HepG2 (cell line): ENCODE measurements around the gene EMILIN1. TPM values are rescaled to one million over a fixed set of nuclear protein-coding genes. Genes with fewer than 3 reads are reported as not detected.

ENCODE experiments used
- AGO2 ChIP-seq: fragments of 200-400 bp; formaldehyde crosslinking; optimal IDR thresholded peaks from 2 replicates; pipeline ENCODE3; 2017; ENCODE audit warnings: mild to moderate bottlenecking, low read depth, low read length, moderate library complexity
- CEBPG ChIP-seq: IDR thresholded peaks from 2 replicates; pipeline ENCODE4 v1.6.1; 2016
- GFI1 ChIP-seq: sonication (generic); formaldehyde crosslinking; IDR thresholded peaks from 2 replicates; pipeline ENCODE4 v1.5.0; 2020; ENCODE audit warnings: missing genetic modification reagents, mild to moderate bottlenecking, borderline replicate concordance
- GLI4 ChIP-seq: sonication (generic); formaldehyde crosslinking; IDR thresholded peaks from 2 replicates; pipeline ENCODE4 v1.5.1; 2020; ENCODE audit warnings: missing genetic modification reagents, mild to moderate bottlenecking, moderate library complexity, borderline replicate concordance
- KDM5A ChIP-seq: fragments of 200-600 bp; sonication (generic); IDR thresholded peaks from 2 replicates; pipeline ENCODE4 v1.7.0; 2018; ENCODE audit warnings: antibody characterized with exemption, mild to moderate bottlenecking, low read length, borderline replicate concordance
- NFAT5 ChIP-seq: sonication (generic); formaldehyde crosslinking; IDR thresholded peaks from 2 replicates; pipeline ENCODE4 v1.4.0; 2020; ENCODE audit warnings: missing genetic modification reagents
- POGK ChIP-seq: sonication (generic); formaldehyde crosslinking; conservative IDR thresholded peaks from 2 replicates; pipeline ENCODE4 v1.8.0; 2022; ENCODE audit warnings: mild to moderate bottlenecking, moderate library complexity, missing genetic modification reagents
- RARA ChIP-seq: IDR thresholded peaks from 2 replicates; pipeline ENCODE4 v1.6.1; 2016; ENCODE audit warnings: missing genetic modification reagents, missing compliant biosample characterization
- ZFP90 ChIP-seq: sonication (generic); formaldehyde crosslinking; IDR thresholded peaks from 2 replicates; pipeline ENCODE4 v1.8.0; 2022; ENCODE audit warnings: missing genetic modification reagents, mild to moderate bottlenecking, inconsistent platforms, borderline replicate concordance
- ZNF569 ChIP-seq: sonication (generic); formaldehyde crosslinking; IDR thresholded peaks from 2 replicates; pipeline ENCODE4 v1.5.0; 2020; ENCODE audit warnings: mild to moderate bottlenecking, missing genetic modification reagents, moderate library complexity, borderline replicate concordance
- ZNF609 ChIP-seq: sonication (generic); formaldehyde crosslinking; IDR thresholded peaks from 2 replicates; pipeline ENCODE4 v1.4.0; 2020; ENCODE audit warnings: mild to moderate bottlenecking, missing genetic modification reagents, borderline replicate concordance
- ZNF660 ChIP-seq: sonication (generic); formaldehyde crosslinking; IDR thresholded peaks from 2 replicates; pipeline ENCODE4 v1.5.1; 2020; ENCODE audit warnings: mild to moderate bottlenecking, low read depth, missing genetic modification reagents, borderline replicate concordance
- ZNF724P ChIP-seq: sonication (generic); formaldehyde crosslinking; IDR thresholded peaks from 2 replicates; pipeline ENCODE4 v1.8.0; 2022; ENCODE audit warnings: missing genetic modification reagents, borderline replicate concordance
- polyA plus RNA-seq, 8 experiments: library from polyadenylated mRNA; depleted of rRNA in 3 of 8; stranded (reverse) in 7 of 8; unstranded in 1 of 8; fragments of >200 nt; fragmentation: Illumina TruSeq in 4 of 8; extraction: Trizol in 4 of 8; gene quantifications; 2 replicates each; pipeline versions ENCODE4 v1.2.1 to v1.2.3, GENCODE V29; 2011 to 2016; ENCODE audit warnings: low read depth in 4 of 8, missing spikeins in 1 of 8, mixed read lengths in 1 of 8; ENCODE audit not compliant: insufficient read depth in 1 of 8
- total RNA-seq, 5 experiments: library from RNA; depleted of rRNA; stranded (reverse); fragments of >200 nt; fragmentation: Illumina TruSeq; extraction: Trizol; gene quantifications; 2 replicates each; pipeline ENCODE4 v1.2.3, GENCODE V29; 2016; ENCODE audit warnings: low read depth in 1 of 5

The EMILIN1 gene
- total and polyA plus RNA-seq, 2 of the 13 experiments (the other 11 are each of a cell fraction or from before 2014, with no cell fraction given) = 8.1 to 9.7 TPM

GRCh38 chr2:27123302-27124150, 45.1 kb downstream of the EMILIN1 start, which contains the start of gene ABHD1 (continued):
- TF ChIP-seq KDM5A = no peak
- peak; percentile 70; the same call in 1 of the 2 replicates for TF ChIP-seq ZNF660
- no peak for TF ChIP-seq ZNF569 (CRISPR knock-in tag)
- peak; percentile 43; the same call in 1 of the 2 replicates for TF ChIP-seq RARA (CRISPR knock-in tag)
- TF ChIP-seq ZNF724P (CRISPR knock-in tag) = peak; percentile 65; the same call in 1 of the 2 replicates
- TF ChIP-seq ZNF609 (CRISPR knock-in tag) = peak; percentile 59
- peak; percentile 10; the same call in 1 of the 2 replicates for TF ChIP-seq ZFP90 (CRISPR knock-in tag)
- TF ChIP-seq GFI1 (CRISPR knock-in tag) = no peak
- peak; percentile 54; the same call in 1 of the 2 replicates for TF ChIP-seq GLI4 (CRISPR knock-in tag)
- peak; percentile 90 for TF ChIP-seq CEBPG (CRISPR knock-in tag)
- peak; percentile 57; the same call in 1 of the 2 replicates for TF ChIP-seq POGK (CRISPR knock-in tag)
- peak; percentile 59; the same call in 1 of the 2 replicates for TF ChIP-seq NFAT5
- TF ChIP-seq AGO2 = peak; percentile 27
